HepG2 (cell line): Measurements from ENCODE around the gene KCNQ2. TPM values are rescaled to one million over a fixed set of nuclear protein-coding genes. Genes with fewer than 3 reads are reported as not detected.

Experiments
- ATAC-seq: fragments of 200-7000 bp; cut with Tn5 transposase; 3 replicates; pipeline ENCODE4 v1.9.1; 2020; ENCODE audit warnings: mild to moderate bottlenecking, moderate library complexity
- BruUV-seq: library from RNA; stranded (reverse); fragments of 400-500 nt; replicated peaks from 2 replicates; lab custom pipeline; 2021; lab: Mats Ljungman, UMichigan
- CTCF ChIA-PET: fragments of 300-600 bp; formaldehyde crosslinking; extraction: SDS; loops from one replicate; lab custom pipeline; 2021; ENCODE audit warnings: low total read pairs, inconsistent platforms, low intra/inter-chr PET ratio; lab: Yijun Ruan, JAX
- POLR2A ChIA-PET: fragments of 350-600 bp; sonication (Branson Sonifier 250); formaldehyde crosslinking; loops from one replicate; lab custom pipeline; 2020; ENCODE audit warnings: antibody characterized with exemption, inconsistent platforms; lab: Yijun Ruan, JAX
- DNase-seq: peaks from one replicate; pipeline ENCODE4 v3.0.0-alpha.2; 2015; ENCODE audit warnings: low spot score
- FAIRE-seq: peaks from 3 replicates; lab custom pipeline; 2011; peaks lifted over from hg19 to GRCh38; lab: Jason Lieb, UNC
- H2AFZ ChIP-seq: one replicate; pipeline ENCODE4 v1.6.1; 2011; ENCODE audit warnings: low read length, inconsistent platforms
- H3K27ac ChIP-seq: fragments of 300-600 bp; 3 replicates; pipeline ENCODE4 v1.8.0; 2011; ENCODE audit warnings: mixed run types, mild to moderate bottlenecking, mixed read lengths, low read length, inconsistent platforms; ENCODE audit not compliant: insufficient read depth; ENCODE audit errors: extremely low read length
- H3K27me3 ChIP-seq, 2 experiments: fragments of 200-600 bp in 1 of 2; 2 replicates in 1 of 2; 3 replicates in 1 of 2; pipeline versions ENCODE4 v1.6.0 to v1.8.0; 2011; ENCODE audit warnings: low read length in 2 of 2, mild to moderate bottlenecking in 2 of 2, moderate library complexity in 2 of 2, inconsistent platforms in 1 of 2; ENCODE audit not compliant: insufficient read depth in 2 of 2, control insufficient read depth in 1 of 2
- H3K36me3 ChIP-seq, 2 experiments: fragments of 200-600 bp in 1 of 2; replicated peaks in 1 of 2; 2 replicates in 1 of 2; 3 replicates in 1 of 2; pipeline versions ENCODE4 v1.5.1 to v1.8.0; 2011; ENCODE audit warnings: low read length in 2 of 2, inconsistent platforms in 1 of 2; ENCODE audit not compliant: insufficient read depth in 2 of 2, control insufficient read depth in 1 of 2
- H3K4me1 ChIP-seq: 2 replicates; pipeline ENCODE4 v1.5.1; 2012; ENCODE audit warnings: low read length, inconsistent platforms; ENCODE audit not compliant: insufficient read depth
- H3K4me2 ChIP-seq: 2 replicates; pipeline ENCODE4 v1.6.0; 2011; ENCODE audit warnings: low read depth, low read length, inconsistent platforms
- H3K4me3 ChIP-seq, 3 experiments: fragments of 200-600 bp in 1 of 3; sonication (generic), shearing (Covaris generic) in 1 of 3; replicated peaks in 1 of 3; 2 replicates each; pipeline ENCODE4 v1.5.1; 2011 to 2016; ENCODE audit warnings: low read length in 3 of 3, inconsistent platforms in 2 of 3, low read depth in 2 of 3, mild to moderate bottlenecking in 2 of 3, control low read depth in 1 of 3, mixed read lengths in 1 of 3; ENCODE audit not compliant: insufficient read depth in 1 of 3
- H3K79me2 ChIP-seq: one replicate; pipeline ENCODE4 v1.6.1; 2011; ENCODE audit warnings: low read length, inconsistent platforms; ENCODE audit not compliant: insufficient read depth
- H3K9ac ChIP-seq: 2 replicates; pipeline ENCODE4 v1.6.0; 2011; ENCODE audit warnings: mild to moderate bottlenecking, low read depth, low read length, inconsistent platforms; ENCODE audit not compliant: insufficient read depth
- H3K9me3 ChIP-seq: 2 replicates; pipeline ENCODE4 v1.5.1; 2012; ENCODE audit warnings: mild to moderate bottlenecking, low read length
- H4K20me1 ChIP-seq: 2 replicates; pipeline ENCODE4 v1.6.0; 2011; ENCODE audit warnings: inconsistent platforms, mild to moderate bottlenecking, low read length, moderate library complexity; ENCODE audit not compliant: insufficient read depth
- ASH2L ChIP-seq: fragments of 300-600, 200-600 bp; sonication (generic); IDR thresholded peaks from 2 replicates; pipeline ENCODE4 v1.7.0; 2017; ENCODE audit warnings: low read depth, mild to moderate bottlenecking, moderate library complexity, mixed read lengths, low read length; ENCODE audit not compliant: insufficient read length
- EP300 ChIP-seq, 3 experiments: sonication (generic) in 1 of 3; formaldehyde crosslinking in 1 of 3; IDR thresholded peaks; 2 replicates each; pipeline versions ENCODE4 v1.5.1 to v1.6.1; 2011 to 2020; ENCODE audit warnings: low read depth in 2 of 3, low read length in 2 of 3, borderline replicate concordance in 1 of 3, improper control_type of control experiment in 1 of 3, mild to moderate bottlenecking in 1 of 3, missing genetic modification reagents in 1 of 3, moderate library complexity in 1 of 3
- HDAC6 ChIP-seq: fragments of 200-600 bp; sonication (generic); IDR thresholded peaks from 2 replicates; pipeline ENCODE4 v1.7.0; 2017; ENCODE audit warnings: mild to moderate bottlenecking, antibody characterized with exemption, low read length, low read depth
- MXI1 ChIP-seq: IDR thresholded peaks from 3 replicates; pipeline ENCODE4 v1.6.1; 2012; ENCODE audit warnings: low read depth, low read length, inconsistent platforms, borderline replicate concordance
- SAP130 ChIP-seq: IDR thresholded peaks from 2 replicates; pipeline ENCODE4 v1.6.1; 2016; ENCODE audit warnings: low read depth
- ZFP62 ChIP-seq: sonication (generic); formaldehyde crosslinking; IDR thresholded peaks from 2 replicates; pipeline ENCODE4 v1.4.0; 2020; ENCODE audit warnings: missing genetic modification reagents
- ZNF550 ChIP-seq: sonication (generic); formaldehyde crosslinking; IDR thresholded peaks from 2 replicates; pipeline ENCODE4 v1.4.0; 2020; ENCODE audit warnings: mild to moderate bottlenecking, missing genetic modification reagents, borderline replicate concordance
- ZNF572 ChIP-seq: sonication (generic); formaldehyde crosslinking; IDR thresholded peaks from 2 replicates; pipeline ENCODE4 v1.5.1; 2020; ENCODE audit warnings: mild to moderate bottlenecking, missing genetic modification reagents
- ZNF891 ChIP-seq: sonication (generic); formaldehyde crosslinking; IDR thresholded peaks from 2 replicates; pipeline ENCODE4 v1.5.0; 2020; ENCODE audit warnings: mild to moderate bottlenecking, missing genetic modification reagents
- ZSCAN9 ChIP-seq: IDR thresholded peaks from 2 replicates; pipeline ENCODE4 v1.6.1; 2016; ENCODE audit warnings: borderline replicate concordance
- WGBS: methylation state at CpG from one replicate; pipeline ENCODE4 v1.1.6; 2017; ENCODE audit warnings: low lambda C conversion rate; 5-methylcytosine and 5-hydroxymethylcytosine counted together
- in situ Hi-C: cut with HindIII; loops from 2 replicates; pipeline ENCODE4 v1.10.0; 2017; ENCODE audit warnings: low pct_unique_long_range_greater_than_20kb; ENCODE audit not compliant: extremely low pct_ligation_motif_present
- intact Hi-C: fragments of 100-400 bp; cut with micrococcal nuclease; formaldehyde crosslinking; loops from one replicate; pipeline ENCODE4 v1.10.0; 2022; ENCODE audit not compliant: unreplicated experiment
- polyA plus RNA-seq, 8 experiments: library from polyadenylated mRNA; depleted of rRNA in 3 of 8; stranded (reverse) in 7 of 8; unstranded in 1 of 8; fragments of >200 nt; fragmentation: Illumina TruSeq in 4 of 8; extraction: Trizol in 4 of 8; gene quantifications; 2 replicates each; pipeline versions ENCODE4 v1.2.1 to v1.2.3, GENCODE V29; 2011 to 2016; ENCODE audit warnings: low read depth in 4 of 8, missing spikeins in 1 of 8, mixed read lengths in 1 of 8; ENCODE audit not compliant: insufficient read depth in 1 of 8
- total RNA-seq, 5 experiments: library from RNA; depleted of rRNA; stranded (reverse); fragments of >200 nt; fragmentation: Illumina TruSeq; extraction: Trizol; gene quantifications; 2 replicates each; pipeline ENCODE4 v1.2.3, GENCODE V29; 2016; ENCODE audit warnings: low read depth in 1 of 5

Gene KCNQ2
- total and polyA plus RNA-seq, 2 of the 13 experiments (the other 11 are each of a cell fraction or from before 2014, with no cell fraction given): not detected

DNA sequence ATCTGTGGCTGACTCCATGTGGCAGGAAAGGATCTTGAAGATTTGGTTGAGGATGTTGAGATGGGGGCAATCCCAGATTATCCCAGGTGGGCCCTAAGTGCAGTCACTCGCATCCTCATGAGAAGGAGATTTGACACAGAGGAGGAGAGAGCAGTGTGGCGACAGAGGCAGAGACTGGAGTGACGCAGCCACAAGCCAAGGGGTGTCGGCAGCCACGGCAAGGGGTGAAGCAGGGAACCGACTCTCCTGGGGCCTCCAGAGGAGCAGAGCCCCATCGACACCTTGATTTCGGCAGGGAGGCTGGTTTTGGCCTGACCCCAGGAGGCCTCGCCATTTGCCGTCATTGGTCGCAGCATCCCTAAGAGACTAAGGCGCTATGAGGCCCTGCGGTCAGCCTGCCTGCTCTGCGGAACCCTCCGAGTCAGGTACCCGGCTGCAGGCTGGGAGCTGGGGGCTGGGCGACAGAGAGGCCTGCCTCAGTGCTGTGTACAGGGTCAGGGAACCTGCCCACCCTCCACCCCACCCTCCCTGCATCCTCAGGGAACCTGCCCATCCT lies 13.9 kb upstream of the KCNQ2 start:
- no peak for DNase-seq
- H3K9me3 ChIP-seq: no peaks in the 10 kb centered on the region
- no peaks in the 10 kb centered on the region for H3K36me3 ChIP-seq
- H3K4me2 ChIP-seq: no peak overlapping the region
- H2AFZ ChIP-seq: no peak overlapping the region
- H3K9ac ChIP-seq: no peak overlapping the region
- CTCF ChIA-PET: no interaction called here
- H3K27me3 ChIP-seq: peaks cover 30 to 75% of the 10 kb centered on the region in 2 experiments
- H3K4me3 ChIP-seq: no peak overlapping the region
- TF ChIP-seq HDAC6: no peak
- TF ChIP-seq ZSCAN9 (CRISPR knock-in tag): no peak
- no peak for TF ChIP-seq ZNF550 (CRISPR knock-in tag)
- TF ChIP-seq EP300 (IDR thresholded peaks at IDR 0.05; ENCODE audit: low read depth in 2 of 2, low read length in 2 of 2): no peak
- TF ChIP-seq EP300 (CRISPR knock-in tag; IDR thresholded peaks at IDR 0.05; ENCODE audit: borderline replicate concordance): no peak
- TF ChIP-seq ZNF891: no peak
- no peak for TF ChIP-seq ASH2L
- no peak for TF ChIP-seq SAP130
- no peak for TF ChIP-seq MXI1
- TF ChIP-seq ZNF572 (CRISPR knock-in tag): no peak
- no peak for TF ChIP-seq ZFP62
- intact Hi-C loops: no loop called here
- 49% methylated on average over 13 of the region's 17 CpGs for WGBS
- no peak for ATAC-seq
- FAIRE-seq: no peak
- peaks cover 2% of the 10 kb centered on the region; the same call in 1 of the 2 replicates for H4K20me1 ChIP-seq
- no peaks in the 10 kb centered on the region for H3K79me2 ChIP-seq
- in situ Hi-C loops: no loop called here
- BruUV-seq: no TSS peak
- POLR2A ChIA-PET: no interaction called here
- no peak overlapping the region for H3K27ac ChIP-seq
- H3K4me1 ChIP-seq: peaks cover 18% of the 10 kb centered on the region
